ENCODE results near the gene MFAP3. TPM values are rescaled to one million over a fixed set of nuclear protein-coding genes. Genes with fewer than 3 reads are reported as not detected.
"Not testable (repeated sequence)": the region's sequence is repeated elsewhere in the genome, so short reads cannot be mapped to it uniquely, and the experiment has no call there.

The MFAP3 gene
- total RNA-seq, 1 experiment from 2014 or later = 87.4 TPM

DNA sequence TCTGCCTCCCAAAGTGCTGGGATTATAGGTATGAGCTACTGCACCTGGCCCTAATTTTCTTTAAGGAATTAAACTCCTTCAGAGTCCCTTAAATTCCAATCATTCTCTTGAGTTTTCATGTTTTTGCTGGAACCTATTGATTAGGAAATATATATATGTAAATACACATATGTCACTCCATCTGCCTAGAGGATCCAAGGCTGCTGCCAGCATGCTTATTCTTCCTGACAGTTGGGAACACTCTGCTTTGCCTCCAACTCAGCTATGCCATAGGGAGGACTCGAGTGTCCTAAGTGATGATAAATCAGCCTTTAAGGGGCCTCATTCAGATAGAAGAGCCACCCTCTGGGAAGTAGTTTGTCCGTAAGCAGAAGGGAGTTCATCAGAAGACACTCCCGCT is 21.8 kb downstream of the MFAP3 start:
- no peak for DNase-seq (ENCODE audit: low read depth in 1 of 2, low spot score in 2 of 2)
- 0 out of 2 replicates have a peak, but pooled peaks cover 2% of the 10 kb centered on the region for H3K9me3 ChIP-seq (replicated peaks)
- no peak overlapping the region for H3K27ac ChIP-seq
- H3K36me3 ChIP-seq = peaks cover 8% of the 10 kb centered on the region; the same call in 1 of the 2 replicates
- H3K4me3 ChIP-seq = no peak overlapping the region
- H3K4me1 ChIP-seq (replicated peaks) = no peaks in the 10 kb centered on the region
- no peaks in the 10 kb centered on the region for H3K27me3 ChIP-seq (replicated peaks)

DNA sequence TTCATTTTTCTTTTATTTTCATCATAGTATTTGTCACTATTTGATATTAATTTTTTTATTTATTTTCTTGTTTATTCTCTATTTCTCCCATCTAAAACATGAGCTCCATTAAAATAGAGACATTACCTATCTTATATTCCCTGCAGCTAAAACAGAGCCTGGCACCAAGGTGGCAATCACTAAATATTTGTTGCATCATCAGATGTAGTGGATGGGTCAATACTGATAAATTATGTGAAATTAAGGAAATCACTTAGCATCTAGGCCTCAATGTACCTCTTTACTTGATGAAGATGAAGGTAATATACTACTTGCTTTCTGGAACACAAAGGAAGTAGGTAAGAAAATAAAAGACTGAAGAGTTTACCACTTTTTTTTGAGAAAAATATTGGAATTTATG is 24.6 kb downstream of the MFAP3 start:
- Histone ChIP-seq H3K4me1 (replicated peaks) (no peaks in the 10 kb centered on the region), H3K27me3 (replicated peaks) (no peaks in the 10 kb centered on the region; the same call in 1 of the 2 replicates), H3K9me3 (replicated peaks) (0 out of 2 replicates have a peak, but pooled peaks cover 2% of the 10 kb centered on the region), H3K4me3 (no peak overlapping the region), H3K36me3 (no peaks in the 10 kb centered on the region), H3K27ac (no peak overlapping the region)
- DNase-seq (ENCODE audit: low read depth in 1 of 2, low spot score in 2 of 2) = no peak

DNA sequence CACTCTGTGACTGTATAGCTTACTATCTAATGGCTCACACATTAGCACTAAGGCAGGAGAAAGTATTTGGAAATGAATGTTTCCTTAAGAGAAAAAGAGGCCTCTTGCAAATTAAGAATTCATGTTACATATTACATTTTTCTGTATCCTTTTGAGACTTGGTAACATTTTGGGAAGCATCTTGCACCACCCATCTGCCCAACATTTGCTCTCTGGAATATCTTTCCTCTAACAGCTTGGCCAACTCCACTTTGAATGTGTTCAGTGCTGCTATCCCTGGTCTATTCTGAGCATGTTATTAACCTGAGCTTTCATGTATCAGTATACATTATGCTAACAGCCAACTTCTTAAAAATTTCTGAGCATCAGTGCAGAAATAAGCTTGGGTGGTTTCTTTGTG is 27.2 kb downstream of the MFAP3 start:
- H3K36me3 ChIP-seq = no peaks in the 10 kb centered on the region
- H3K4me3 ChIP-seq = no peak overlapping the region
- no peaks in the 10 kb centered on the region; the same call in 1 of the 2 replicates for H3K27me3 ChIP-seq (replicated peaks)
- no peaks in the 10 kb centered on the region for H3K4me1 ChIP-seq (replicated peaks)
- no peak for DNase-seq (ENCODE audit: low read depth in 1 of 2, low spot score in 2 of 2)
- H3K27ac ChIP-seq = no peak overlapping the region
- 0 out of 2 replicates have a peak, but pooled peaks cover 2% of the 10 kb centered on the region for H3K9me3 ChIP-seq (replicated peaks)

DNA sequence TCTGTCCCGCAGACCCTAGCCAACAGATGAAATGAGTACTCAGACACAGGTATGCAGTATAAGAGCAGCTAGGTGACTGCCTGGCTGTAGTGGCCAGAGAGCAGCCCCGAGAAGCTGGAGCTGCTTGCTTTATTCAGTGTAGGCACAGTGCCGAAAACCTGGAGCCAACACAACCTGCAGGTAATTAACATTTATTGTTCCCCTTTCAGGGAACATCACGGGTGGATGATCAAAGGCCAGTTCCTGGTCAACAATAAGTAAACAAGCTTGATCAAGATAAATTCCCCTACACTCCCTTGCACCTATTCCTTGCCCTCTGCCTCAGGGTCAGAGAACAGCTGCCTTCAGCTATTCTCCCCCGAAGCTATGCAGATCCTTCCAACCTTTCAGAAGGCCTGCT is 31.1 kb downstream of the MFAP3 start:
- H3K27me3 ChIP-seq (replicated peaks); H3K9me3 ChIP-seq (replicated peaks); H3K27ac ChIP-seq; DNase-seq (ENCODE audit: low read depth in 1 of 2, low spot score in 2 of 2); H3K4me1 ChIP-seq (replicated peaks); H3K36me3 ChIP-seq; H3K4me3 ChIP-seq: not testable (repeated sequence)

DNA sequence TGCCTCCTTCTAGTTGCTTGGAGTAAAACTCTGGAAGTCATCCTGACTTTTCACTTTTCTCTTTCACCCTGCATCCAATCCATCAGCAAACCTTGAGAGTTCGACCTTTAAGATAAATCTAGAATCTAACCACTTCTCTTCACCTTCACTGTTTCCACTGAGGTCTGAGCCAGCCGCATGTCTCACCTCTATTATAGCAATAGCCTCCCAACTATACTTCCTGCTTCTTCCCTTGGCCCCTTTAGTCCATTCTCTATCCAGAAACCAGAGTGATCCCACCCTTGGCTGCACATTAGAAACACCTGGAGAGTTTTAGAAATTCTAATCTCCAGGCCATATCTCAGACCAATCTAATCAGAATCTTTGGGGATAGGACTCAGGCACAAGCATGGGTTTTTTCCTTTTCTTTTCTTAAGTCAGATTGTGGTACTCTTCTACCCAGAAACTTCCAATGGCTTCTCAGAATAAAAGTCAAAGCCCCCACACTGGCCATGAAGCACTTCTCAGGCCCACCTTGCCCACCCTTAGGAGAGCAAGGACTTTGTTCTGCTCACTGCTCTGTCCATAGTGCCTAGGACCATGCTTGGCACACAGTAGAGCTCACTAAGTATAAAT is 33.1 kb downstream of the MFAP3 start:
- no peaks in the 10 kb centered on the region for H3K9me3 ChIP-seq (replicated peaks)
- H3K4me3 ChIP-seq = no peak overlapping the region
- no peak overlapping the region for H3K27ac ChIP-seq
- no peaks in the 10 kb centered on the region; the same call in 1 of the 2 replicates for H3K27me3 ChIP-seq (replicated peaks)
- no peak for DNase-seq (ENCODE audit: low read depth in 1 of 2, low spot score in 2 of 2)
- peaks cover 7% of the 10 kb centered on the region; the same call in 1 of the 2 replicates for H3K4me1 ChIP-seq (replicated peaks)
- H3K36me3 ChIP-seq = no peaks in the 10 kb centered on the region

DNA sequence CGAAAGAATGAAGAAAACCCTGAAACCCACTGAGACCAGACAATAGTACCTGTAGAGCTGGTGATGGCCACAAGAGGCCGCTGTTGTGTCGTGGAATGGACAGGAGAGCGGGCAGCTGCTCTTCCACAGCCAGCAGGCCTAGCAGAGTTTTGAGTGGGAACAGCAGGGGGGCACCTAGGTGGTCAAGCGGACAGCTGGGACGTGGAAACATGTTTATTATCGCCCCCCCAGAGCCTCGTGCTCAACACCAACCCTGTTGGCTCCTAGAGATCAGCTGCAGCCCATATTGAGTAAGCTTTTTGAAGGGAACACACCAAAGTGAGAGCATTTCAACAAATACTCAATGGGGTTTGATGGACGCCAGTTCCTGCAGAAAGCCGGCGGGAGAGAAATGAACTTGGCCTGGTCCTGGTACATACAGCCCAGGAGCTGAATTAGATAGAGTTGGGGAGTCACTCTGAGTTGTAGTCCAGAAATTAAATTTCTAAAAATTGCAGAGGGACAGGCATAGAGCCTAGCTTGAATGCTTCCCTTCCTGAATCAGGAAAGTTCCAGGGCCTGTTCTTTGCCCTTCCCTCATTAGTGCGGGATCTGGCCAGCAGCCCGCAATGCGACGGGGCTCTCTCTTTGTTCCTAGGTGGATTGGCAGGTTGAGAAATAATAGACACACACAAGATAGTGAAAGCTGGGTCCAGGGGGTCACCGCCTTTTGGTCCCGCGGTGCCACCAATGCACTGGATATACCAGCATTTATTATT is 33.8 kb downstream of the MFAP3 start:
- Histone ChIP-seq H3K27ac (no peak overlapping the region), H3K9me3 (replicated peaks) (no peaks in the 10 kb centered on the region)
- DNase-seq (ENCODE audit: low read depth in 1 of 2, low spot score in 2 of 2) = peak; percentile 86 to 88

DNA sequence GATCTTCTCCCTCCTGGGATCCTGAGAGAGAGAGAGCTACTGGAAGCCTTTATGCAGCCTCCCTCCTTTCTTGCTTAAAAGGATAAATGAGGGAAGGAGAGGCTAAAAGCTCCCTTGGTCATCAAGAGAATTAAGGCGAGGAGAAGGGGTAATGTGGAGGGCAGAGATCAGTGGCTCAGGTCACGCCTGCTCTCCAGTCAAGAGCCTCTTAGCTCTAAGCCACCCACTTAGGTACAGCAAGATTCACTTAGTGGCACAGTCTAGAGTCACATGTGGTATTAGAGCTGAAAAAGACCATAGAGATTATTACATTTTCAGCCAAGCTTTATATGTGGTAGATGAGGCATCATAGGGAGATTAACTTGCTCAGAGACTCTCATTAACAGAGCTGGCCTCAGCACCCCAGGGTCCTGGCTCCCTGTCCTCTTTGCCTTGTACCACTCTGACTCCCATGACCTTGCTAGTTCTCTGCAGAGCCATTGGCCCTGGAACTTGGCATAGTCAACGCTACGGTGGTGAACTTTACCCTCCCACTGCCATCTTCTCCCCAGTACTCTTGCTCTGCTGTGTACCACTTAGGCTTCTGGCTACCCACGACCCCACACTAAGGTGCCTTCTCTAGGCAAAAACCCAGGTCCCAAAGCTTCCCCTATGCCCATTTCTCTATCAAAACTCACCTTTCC is 37.6 kb downstream of the MFAP3 start:
- DNase-seq (ENCODE audit: low read depth in 1 of 2, low spot score in 2 of 2) = no peak

More for the DNA sequence above, 33.8 kb downstream of the MFAP3 start:
- Histone ChIP-seq H3K36me3 (no peaks in the 10 kb centered on the region), H3K4me3 (no peak overlapping the region), H3K4me1 (replicated peaks) (peaks cover 7% of the 10 kb centered on the region; the same call in 1 of the 2 replicates), H3K27me3 (replicated peaks) (no peaks in the 10 kb centered on the region)

DNA sequence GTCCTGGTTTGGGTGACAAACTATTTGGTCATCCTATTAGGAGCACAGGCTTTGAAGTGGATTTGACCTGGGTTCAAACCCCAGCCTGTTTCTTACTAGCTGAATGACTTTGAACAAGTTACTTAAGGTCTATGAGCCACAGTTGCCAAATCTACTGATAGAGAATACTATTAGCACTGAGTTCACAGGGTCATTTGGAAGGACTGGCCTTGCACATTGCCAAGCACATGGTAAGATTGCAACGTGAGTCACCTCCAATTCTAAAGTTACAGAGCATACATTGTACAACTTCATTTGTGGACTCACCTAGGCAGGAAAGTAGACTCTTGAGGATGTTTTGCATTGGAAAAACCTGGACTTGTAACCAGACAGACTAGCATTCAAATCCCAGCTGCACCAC is 38.9 kb downstream of the MFAP3 start:
- no peak for DNase-seq (ENCODE audit: low read depth in 1 of 2, low spot score in 2 of 2)
- Histone ChIP-seq H3K4me1 (replicated peaks) (peaks cover 7% of the 10 kb centered on the region; the same call in 1 of the 2 replicates), H3K36me3 (no peaks in the 10 kb centered on the region), H3K27ac (no peak overlapping the region), H3K4me3 (no peak overlapping the region), H3K9me3 (replicated peaks) (no peaks in the 10 kb centered on the region), H3K27me3 (replicated peaks) (no peaks in the 10 kb centered on the region)

More for the DNA sequence above, 37.6 kb downstream of the MFAP3 start:
- H3K36me3 ChIP-seq = no peaks in the 10 kb centered on the region
- no peak overlapping the region for H3K27ac ChIP-seq
- H3K4me3 ChIP-seq = no peak overlapping the region
- H3K27me3 ChIP-seq (replicated peaks) = no peaks in the 10 kb centered on the region
- H3K9me3 ChIP-seq (replicated peaks) = no peaks in the 10 kb centered on the region
- H3K4me1 ChIP-seq (replicated peaks) = peaks cover 7% of the 10 kb centered on the region; the same call in 1 of the 2 replicates

DNA sequence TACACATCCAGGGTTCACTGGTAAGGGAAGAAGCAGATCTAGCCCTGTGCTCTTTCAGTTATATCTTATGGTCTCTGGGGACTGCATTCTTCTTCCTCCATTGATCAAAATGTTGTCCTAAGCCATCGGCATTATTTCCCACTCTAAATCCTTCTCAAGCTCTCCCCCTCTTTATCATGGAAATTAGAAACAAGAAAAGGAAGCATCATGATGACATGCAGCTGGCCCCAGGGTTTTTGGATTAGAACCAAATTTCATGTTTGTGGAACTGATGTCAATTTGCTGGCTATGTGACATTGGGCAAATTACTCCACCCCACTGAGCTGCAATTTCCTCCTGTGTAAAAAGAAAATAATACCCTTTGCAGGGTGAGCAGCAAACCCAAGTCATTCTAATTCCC is 39.5 kb downstream of the MFAP3 start:
- Histone ChIP-seq H3K36me3 (no peaks in the 10 kb centered on the region), H3K27ac (no peak overlapping the region), H3K9me3 (replicated peaks) (no peaks in the 10 kb centered on the region), H3K4me3 (no peak overlapping the region), H3K27me3 (replicated peaks) (no peaks in the 10 kb centered on the region), H3K4me1 (replicated peaks) (peaks cover 7% of the 10 kb centered on the region; the same call in 1 of the 2 replicates)
- no peak for DNase-seq (ENCODE audit: low read depth in 1 of 2, low spot score in 2 of 2)

DNA sequence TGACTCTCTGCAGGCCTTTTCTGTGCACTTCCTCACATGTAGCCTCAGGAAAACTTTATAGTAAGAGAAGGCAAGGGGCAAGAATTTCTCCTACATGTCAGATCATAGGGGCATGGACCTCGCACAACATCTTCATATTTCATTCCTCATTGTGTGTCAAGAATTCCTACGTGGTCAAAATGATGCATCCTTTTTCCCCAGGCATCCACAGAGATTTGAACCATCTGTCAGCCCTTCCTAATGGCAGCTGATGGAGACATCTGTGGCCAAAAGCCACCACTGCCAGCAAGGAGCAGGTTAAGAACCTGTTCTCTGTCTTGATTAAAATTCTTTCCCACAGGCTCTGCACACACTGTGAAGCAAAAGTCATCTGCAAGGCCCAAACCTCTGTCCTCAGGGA is 42.5 kb downstream of the MFAP3 start:
- Histone ChIP-seq H3K27me3 (replicated peaks) (no peaks in the 10 kb centered on the region), H3K4me3 (no peak overlapping the region), H3K36me3 (no peaks in the 10 kb centered on the region), H3K27ac (no peak overlapping the region), H3K9me3 (replicated peaks) (no peaks in the 10 kb centered on the region), H3K4me1 (replicated peaks) (peaks cover 7% of the 10 kb centered on the region)
- DNase-seq (ENCODE audit: low read depth in 1 of 2, low spot score in 2 of 2) = no peak

DNA sequence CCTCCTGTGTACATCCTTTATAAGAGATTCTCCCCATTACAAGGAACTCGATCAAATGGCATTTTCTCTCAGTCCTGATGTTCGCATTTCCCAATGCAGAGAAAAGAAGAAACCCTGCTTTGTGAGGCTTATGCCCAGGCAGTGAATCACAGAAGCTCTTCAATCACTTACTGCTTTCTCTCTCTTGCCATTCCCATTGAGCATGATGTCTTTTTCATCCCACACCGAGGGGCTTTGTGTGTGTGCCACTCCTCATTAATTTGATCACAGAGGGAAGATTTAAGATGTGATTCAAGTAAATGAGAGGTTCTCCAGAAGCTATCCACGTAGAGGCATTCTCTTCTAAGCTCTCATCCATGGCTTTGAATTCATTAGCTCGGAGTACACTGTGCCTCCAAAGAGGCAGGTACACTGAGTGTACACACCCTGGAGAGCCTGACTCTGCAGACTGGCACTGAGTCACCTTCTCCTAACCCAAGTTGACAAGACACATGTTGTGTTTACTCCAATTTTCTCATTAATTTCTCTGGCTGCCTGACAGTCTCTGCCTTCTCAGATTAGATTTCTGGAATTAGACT is 45.4 kb downstream of the MFAP3 start:
- Histone ChIP-seq H3K9me3 (replicated peaks) (no peaks in the 10 kb centered on the region), H3K27me3 (replicated peaks) (no peaks in the 10 kb centered on the region), H3K36me3 (no peaks in the 10 kb centered on the region), H3K4me1 (replicated peaks) (peaks cover 25% of the 10 kb centered on the region), H3K4me3 (no peak overlapping the region), H3K27ac (no peak overlapping the region)
- no peak for DNase-seq (ENCODE audit: low read depth in 1 of 2, low spot score in 2 of 2)

DNA sequence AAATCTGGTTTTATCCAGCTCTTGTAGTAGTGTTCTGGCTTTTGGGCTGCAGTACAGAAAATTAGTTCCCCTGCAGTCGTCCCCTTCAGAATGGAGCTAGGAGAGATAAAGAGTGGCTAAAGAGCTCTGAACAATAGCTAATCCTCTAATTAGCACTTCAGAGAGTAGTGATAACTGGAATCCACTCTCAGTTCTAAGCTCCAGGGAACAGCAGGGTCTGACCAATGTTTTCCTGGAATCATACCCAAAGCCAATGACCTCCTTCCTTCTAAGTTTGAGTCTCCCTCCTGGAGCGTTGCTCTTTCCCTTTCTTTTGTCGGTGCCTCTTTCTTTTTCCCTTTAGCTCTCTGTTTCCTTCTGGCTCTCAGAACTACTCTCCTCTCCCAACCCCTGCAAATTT is 47.4 kb downstream of the MFAP3 start:
- no peak overlapping the region for H3K27ac ChIP-seq
- peaks cover 26% of the 10 kb centered on the region for H3K4me1 ChIP-seq (replicated peaks)
- H3K36me3 ChIP-seq = no peaks in the 10 kb centered on the region
- H3K9me3 ChIP-seq (replicated peaks) = no peaks in the 10 kb centered on the region
- no peak for DNase-seq (ENCODE audit: low read depth in 1 of 2, low spot score in 2 of 2)
- H3K27me3 ChIP-seq (replicated peaks) = no peaks in the 10 kb centered on the region
- no peak overlapping the region for H3K4me3 ChIP-seq

DNA sequence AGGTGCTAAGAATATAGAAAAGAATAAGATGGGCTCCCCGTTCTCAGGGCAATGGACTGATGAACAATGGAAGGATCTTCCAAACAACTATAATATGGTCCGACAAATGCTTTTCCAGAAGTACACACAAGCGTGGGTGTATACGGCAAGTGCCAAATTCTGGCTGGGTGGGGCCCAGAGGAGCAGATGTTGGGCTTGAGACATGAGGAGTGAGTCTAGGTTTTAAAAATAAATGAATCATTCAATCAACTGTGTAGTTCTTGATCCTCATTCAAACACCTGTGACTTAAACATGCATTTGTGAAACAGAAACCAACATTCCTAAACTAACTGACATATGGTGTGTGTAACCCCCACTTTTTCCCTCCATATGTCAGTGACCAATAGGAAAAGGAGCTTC is 47.9 kb downstream of the MFAP3 start:
- Histone ChIP-seq H3K4me3 (no peak overlapping the region), H3K27ac (peak overlapping the region; percentile 29), H3K36me3 (no peaks in the 10 kb centered on the region), H3K4me1 (replicated peaks) (peaks cover 31% of the 10 kb centered on the region), H3K9me3 (replicated peaks) (no peaks in the 10 kb centered on the region), H3K27me3 (replicated peaks) (no peaks in the 10 kb centered on the region)
- no peak for DNase-seq (ENCODE audit: low read depth in 1 of 2, low spot score in 2 of 2)
